K562 (cell line): ENCODE measurements around the gene KCNG3. TPM values are rescaled to one million over a fixed set of nuclear protein-coding genes. Genes with fewer than 3 reads are reported as not detected.

ENCODE experiments used
- ZNF318 ChIP-seq, 2 experiments: fragments of 450-650 bp; IDR thresholded peaks; 2 replicates each; pipeline ENCODE4 v1.6.1; 2016; ENCODE audit warnings: mild to moderate bottlenecking in 2 of 2, borderline replicate concordance in 1 of 2, low read depth in 1 of 2, moderate library complexity in 1 of 2
- polyA plus RNA-seq, 8 experiments: library from polyadenylated mRNA; depleted of rRNA in 4 of 8; stranded (reverse) in 5 of 8; unstranded in 3 of 8; fragments of >200 nt; fragmentation: Nextera tagmentation in 2 of 8; fragmentation: Illumina TruSeq in 1 of 8; extraction: Ambion mirVana in 2 of 8; extraction: Trizol in 1 of 8; gene quantifications; 2 replicates each; pipeline versions ENCODE4 v1.2.1 to v1.2.3, GENCODE V29; 2011 to 2014; ENCODE audit warnings: inconsistent platforms in 1 of 8, missing spikeins in 1 of 8
- small RNA-seq: library from RNA; depleted of rRNA; stranded (forward); fragments of <200 nt; gene quantifications from one replicate; pipeline ENCODE3, GENCODE V24; 2014
- total RNA-seq, 7 experiments: library from RNA; depleted of rRNA in 6 of 7; stranded (reverse); fragments of >200 nt in 6 of 7; fragmentation: Illumina TruSeq in 2 of 7; extraction: Trizol in 2 of 7; gene quantifications; 2 replicates each; pipeline versions ENCODE4 v1.2.1 to v1.2.3, GENCODE V29; 2011 to 2021; ENCODE audit warnings: low replicate concordance in 1 of 7

KCNG3 gene
- total and polyA plus RNA-seq, 9 of the 15 experiments (the other 6 are each of a cell fraction or from before 2014, with no cell fraction given) = not detected

DNA sequence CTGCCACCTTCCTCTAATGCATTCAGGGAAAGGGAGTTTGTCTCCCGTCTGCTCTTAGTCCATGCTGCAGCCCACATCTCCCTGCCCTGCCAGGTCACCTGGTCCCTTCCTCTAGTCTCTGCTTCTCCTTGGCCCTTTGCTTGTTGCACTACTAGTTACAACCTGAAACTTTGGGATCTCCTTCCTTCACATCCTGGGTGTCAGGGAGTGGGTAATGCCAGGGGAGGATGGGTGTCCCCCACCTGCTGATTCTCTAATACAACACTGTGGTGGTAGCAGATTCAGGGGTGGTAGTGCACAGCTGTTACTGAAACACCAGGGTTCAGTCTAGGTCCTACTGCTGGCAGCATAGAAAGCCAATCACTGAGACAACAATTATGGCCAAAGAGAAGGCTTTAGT is 101.6 kb downstream of the KCNG3 start (continued):
- TF ChIP-seq ZNF318 (IDR thresholded peaks at IDR 0.05; ENCODE audit: borderline replicate concordance in 1 of 2, low read depth in 1 of 2) = no peak

Small RNA genes within 50 kb of the gene (small RNA-seq; reads per million reads assigned to genes)
- not detected for gene RF00017
- gene RF00612 = not detected

Other genes starting within 250 kb of the KCNG3 start
- 106 and 118 TPM in 2 replicates for gene COX7A2L, start 132.8 kb downstream of the KCNG3 start, total RNA-seq (2014; rRNA removed)
- 166 and 174 TPM in 2 replicates for gene COX7A2L, start 132.8 kb downstream of the KCNG3 start, total RNA-seq (2014; rRNA removed; fragmentation: Illumina TruSeq; extraction: Trizol)
- gene COX7A2L, start 132.8 kb downstream of the KCNG3 start, total RNA-seq (2015; rRNA removed; fragmentation: Illumina TruSeq; extraction: Trizol) = 132 and 142 TPM in 2 replicates
- gene COX7A2L, start 132.8 kb downstream of the KCNG3 start, total RNA-seq (2021) = 107 and 122 TPM in 2 replicates
- gene COX7A2L, start 132.8 kb downstream of the KCNG3 start, polyA plus RNA-seq (2011; rRNA removed) = 163 TPM in 2 replicates
- gene COX7A2L, start 132.8 kb downstream of the KCNG3 start, polyA plus RNA-seq (2014; fragmentation: Illumina TruSeq; extraction: Trizol) = 177 TPM in 2 replicates
- 100 to 1,000 TPM; 366 to 481 TPM for gene COX7A2L, start 132.8 kb downstream of the KCNG3 start, polyA plus RNA-seq (2014; fragmentation: Nextera tagmentation; extraction: Ambion mirVana)
- gene COX7A2L, start 132.8 kb downstream of the KCNG3 start, polyA plus RNA-seq (2014; rRNA removed) = 143 TPM in 2 replicates
- gene MTA3, start 74.7 kb upstream of the KCNG3 start, total RNA-seq (2014; rRNA removed) = 12.4 and 15.8 TPM in 2 replicates
- 20.7 and 25.7 TPM in 2 replicates for gene MTA3, start 74.7 kb upstream of the KCNG3 start, total RNA-seq (2014; rRNA removed; fragmentation: Illumina TruSeq; extraction: Trizol)
- gene MTA3, start 74.7 kb upstream of the KCNG3 start, total RNA-seq (2015; rRNA removed; fragmentation: Illumina TruSeq; extraction: Trizol) = 17.8 and 20.7 TPM in 2 replicates
- 22.3 and 23.5 TPM in 2 replicates for gene MTA3, start 74.7 kb upstream of the KCNG3 start, total RNA-seq (2021)
- 30.8 and 39.6 TPM in 2 replicates for gene MTA3, start 74.7 kb upstream of the KCNG3 start, polyA plus RNA-seq (2011; rRNA removed)
- 24.2 and 28.6 TPM in 2 replicates for gene MTA3, start 74.7 kb upstream of the KCNG3 start, polyA plus RNA-seq (2014; fragmentation: Illumina TruSeq; extraction: Trizol)
- gene MTA3, start 74.7 kb upstream of the KCNG3 start, polyA plus RNA-seq (2014; fragmentation: Nextera tagmentation; extraction: Ambion mirVana) = 10 to 100 TPM; 17.0 to 26.3 TPM
- 21.9 and 25.3 TPM in 2 replicates for gene MTA3, start 74.7 kb upstream of the KCNG3 start, polyA plus RNA-seq (2014; rRNA removed)